CD8-positive, alpha-beta memory T cell (primary cell): ENCODE measurements around the gene ALOX12. TPM values are rescaled to one million over a fixed set of nuclear protein-coding genes. Genes with fewer than 3 reads are reported as not detected.
A peak's percentile ranks its signal among the peaks of the same experiment; 100 is the strongest.

Source experiments
- CTCF ChIA-PET: fragments of 350-600 bp; sonication (Branson Sonifier 250); formaldehyde crosslinking; loops from one replicate; lab custom pipeline; 2021; ENCODE audit warnings: antibody characterized with exemption; lab: Charles Lee
- POLR2A ChIA-PET: fragments of 350-600 bp; sonication (Branson Sonifier 250); formaldehyde crosslinking; loops from one replicate; lab custom pipeline; 2021; ENCODE audit warnings: antibody characterized with exemption; lab: Charles Lee
- DNase-seq, 5 donors: peaks; one replicate each; pipeline versions ENCODE4 v3.0.0 to v3.0.0-alpha.2; 2020 to 2022; ENCODE audit warnings: mixed read lengths in 1 of 5
- H3K27ac ChIP-seq: one replicate; pipeline ENCODE4 v1.7.0; 2013; ENCODE audit warnings: low read depth, mild to moderate bottlenecking, low read length, moderate library complexity
- H3K27me3 ChIP-seq: 2 replicates; pipeline ENCODE4 v1.7.0; 2013; ENCODE audit warnings: low read length, mild to moderate bottlenecking; ENCODE audit not compliant: insufficient read depth, poor library complexity, severe bottlenecking
- H3K36me3 ChIP-seq: 2 replicates; pipeline ENCODE4 v1.7.0; 2013; ENCODE audit warnings: mild to moderate bottlenecking, low read length, moderate library complexity; ENCODE audit not compliant: insufficient read depth
- H3K4me1 ChIP-seq: 2 replicates; pipeline ENCODE4 v1.7.0; 2013; ENCODE audit warnings: mild to moderate bottlenecking, low read length, moderate library complexity; ENCODE audit not compliant: insufficient read depth
- H3K4me3 ChIP-seq: 2 replicates; pipeline ENCODE4 v1.7.0; 2013; ENCODE audit warnings: mild to moderate bottlenecking, low read length
- H3K9me3 ChIP-seq: 2 replicates; pipeline ENCODE4 v1.7.0; 2013; ENCODE audit warnings: mild to moderate bottlenecking, low read length
- H3K27ac Mint-ChIP-seq, 8 donors: one replicate each; pipeline ENCODE4 v1.8.0; 2020 to 2021; ENCODE audit warnings: mixed read lengths in 8 of 8, mild to moderate bottlenecking in 6 of 8, inconsistent platforms in 3 of 8, moderate library complexity in 3 of 8
- H3K27me3 Mint-ChIP-seq, 2 donors: one replicate each; pipeline ENCODE4 v1.8.0; 2020 to 2021; ENCODE audit warnings: mixed read lengths in 2 of 2, mild to moderate bottlenecking in 1 of 2, moderate library complexity in 1 of 2
- H3K36me3 Mint-ChIP-seq, 3 donors: one replicate each; pipeline ENCODE4 v1.8.0; 2020 to 2021; ENCODE audit warnings: mixed read lengths in 3 of 3, inconsistent platforms in 1 of 3, mild to moderate bottlenecking in 1 of 3
- H3K4me1 Mint-ChIP-seq, 3 donors: one replicate each; pipeline ENCODE4 v1.8.0; 2020 to 2021; ENCODE audit warnings: mixed read lengths in 3 of 3, inconsistent platforms in 1 of 3, mild to moderate bottlenecking in 1 of 3
- H3K4me3 Mint-ChIP-seq, 7 donors: one replicate each; pipeline ENCODE4 v1.8.0; 2020 to 2021; ENCODE audit warnings: mixed read lengths in 7 of 7, mild to moderate bottlenecking in 6 of 7, moderate library complexity in 4 of 7, inconsistent platforms in 2 of 7
- H3K9me3 Mint-ChIP-seq, 5 donors: one replicate each; pipeline ENCODE4 v1.8.0; 2020 to 2022; ENCODE audit warnings: mixed read lengths in 5 of 5, mild to moderate bottlenecking in 3 of 5, moderate library complexity in 2 of 5, inconsistent platforms in 1 of 5
- polyA plus RNA-seq: library from polyadenylated mRNA; unstranded; fragments of 300-500 nt; fragmentation: Illumina TruSeq; gene quantifications from one replicate; pipeline ENCODE4 v1.2.3, GENCODE V29; 2021
- total RNA-seq, 2 experiments: library from RNA; stranded (reverse); gene quantifications; one replicate each; pipeline ENCODE4 v1.2.3, GENCODE V29; 2021

Gene ALOX12
- total and polyA plus RNA-seq, 3 experiments from 2014 or later: 0.47 TPM; not detected in 2

- H3K27me3 ChIP-seq: no peaks in the 10 kb centered on the region
- no peaks in the 10 kb centered on the region for H3K9me3 ChIP-seq
- peak overlapping the region; percentile 24 for H3K27ac ChIP-seq
- H3K36me3 Mint-ChIP-seq: peaks cover 0 to 15% (median 0%) of the 10 kb centered on the region in 3 donors
- H3K4me3 Mint-ChIP-seq: no peak overlapping the region
- peak overlapping the region in 3 of 8 donors; percentile 0 to 89 (median 24) for H3K27ac Mint-ChIP-seq
- ChIA-PET CTCF (interaction anchor here (1.0 to 4.8 kb wide), 7 partner anchors 16 to 110 kb away, joined by 3 to 51 read pairs (median 17); no protein-coding TSS in a partner anchor), POLR2A (no interaction called here)
- peaks cover 56 to 75% (median 60%) of the 10 kb centered on the region in 3 donors for H3K4me1 Mint-ChIP-seq
- no peaks in the 10 kb centered on the region for H3K36me3 ChIP-seq
- no peaks in the 10 kb centered on the region for H3K9me3 Mint-ChIP-seq
- peaks cover 52% of the 10 kb centered on the region for H3K4me1 ChIP-seq
- peaks cover 0 to 5% of the 10 kb centered on the region in 2 donors for H3K27me3 Mint-ChIP-seq
- H3K4me3 ChIP-seq: no peak overlapping the region
- no peak for DNase-seq
Observed at GRCh38 chr17:7019839-7020519, 24.1 kb downstream of the ALOX12 start.

- Histone ChIP-seq H3K4me1 (peaks cover 44% of the 10 kb centered on the region), H3K4me3 (no peak overlapping the region), H3K9me3 (no peaks in the 10 kb centered on the region), H3K27me3 (no peaks in the 10 kb centered on the region), H3K27ac (no peak overlapping the region), H3K36me3 (no peaks in the 10 kb centered on the region)
- H3K4me3 Mint-ChIP-seq: peak overlapping the region in 6 of 7 donors; percentile 5 to 50 (median 26)
- H3K4me1 Mint-ChIP-seq: peaks cover 49 to 64% (median 51%) of the 10 kb centered on the region in 3 donors
- no peak for DNase-seq
- peaks cover 0 to 11% (median 0%) of the 10 kb centered on the region in 3 donors for H3K36me3 Mint-ChIP-seq
- CTCF ChIA-PET: interaction anchor here (0.8 to 4.3 kb wide), 20 partner anchors 9 to 178 kb away, joined by 3 to 51 read pairs (median 6); partner anchors contain the start of genes RNASEK and SLC16A13
- H3K27ac Mint-ChIP-seq: peak overlapping the region in 7 of 8 donors; percentile 19 to 95 (median 81)
- no peaks in the 10 kb centered on the region for H3K9me3 Mint-ChIP-seq
- POLR2A ChIA-PET: interaction anchor here (0.6 to 2.2 kb wide), 4 partner anchors 14 to 111 kb away, joined by 3 to 17 read pairs (median 6); partner anchors contain the start of gene SLC16A13
- peaks cover 0 to 5% of the 10 kb centered on the region in 2 donors for H3K27me3 Mint-ChIP-seq
Observed at GRCh38 chr17:7020894-7021664, 25.2 kb downstream of the ALOX12 start.

- no peaks in the 10 kb centered on the region for H3K9me3 Mint-ChIP-seq
- Histone ChIP-seq H3K4me1 (peaks cover 33% of the 10 kb centered on the region), H3K27ac (no peak overlapping the region), H3K27me3 (no peaks in the 10 kb centered on the region), H3K9me3 (no peaks in the 10 kb centered on the region), H3K36me3 (no peaks in the 10 kb centered on the region), H3K4me3 (peak overlapping the region; percentile 42)
- H3K27ac Mint-ChIP-seq: peak overlapping the region; percentile 19 to 95 (median 88)
- DNase-seq: peak; percentile 71 to 81 (median 74)
- ChIA-PET CTCF (interaction anchor here (0.8 to 4.3 kb wide), 20 partner anchors 9 to 179 kb away, joined by 3 to 51 read pairs (median 6); partner anchors contain the start of genes RNASEK and SLC16A13), POLR2A (interaction anchor here (0.6 to 2.2 kb wide), 4 partner anchors 13 to 111 kb away, joined by 3 to 17 read pairs (median 6); partner anchors contain the start of gene SLC16A13)
- H3K4me3 Mint-ChIP-seq: peak overlapping the region; percentile 37 to 75 (median 57)
- H3K36me3 Mint-ChIP-seq: peaks cover 0 to 6% (median 0%) of the 10 kb centered on the region in 3 donors
- H3K4me1 Mint-ChIP-seq: peaks cover 45 to 53% (median 47%) of the 10 kb centered on the region in 3 donors
- peaks cover 0 to 5% of the 10 kb centered on the region in 2 donors for H3K27me3 Mint-ChIP-seq
Observed at GRCh38 chr17:7021993-7022778, 26.3 kb downstream of the ALOX12 start.

GRCh38 chr17:7022781-7023571 is 27.1 kb downstream of the ALOX12 start, which contains the start of gene BCL6B:
BCL6B (plus strand) TSS chr17:7023050; CDS start chr17:7023672, 622 bp downstream.
- Mint-ChIP-seq H3K4me3 (peak within 1 kb of the TSS; percentile 67 to 90 (median 73)), H3K9me3 (no peaks in the 10 kb centered on the region), H3K27ac (peak within 1 kb of the TSS; percentile 75 to 96 (median 89)), H3K27me3 (peaks cover 0 to 5% of the 10 kb centered on the region in 2 donors), H3K4me1 (peaks cover 37 to 45% (median 39%) of the 10 kb centered on the region in 3 donors), H3K36me3 (no peaks in the 10 kb centered on the region)
- CTCF ChIA-PET: interaction anchor here (0.8 to 4.3 kb wide), 7 partner anchors 13 to 121 kb away, joined by 3 to 51 read pairs (median 12); partner anchors contain the start of gene SLC16A13
- Histone ChIP-seq H3K36me3 (no peaks in the 10 kb centered on the region), H3K9me3 (no peaks in the 10 kb centered on the region), H3K4me1 (peaks cover 25% of the 10 kb centered on the region), H3K4me3 (peak within 1 kb of the TSS; percentile 45), H3K27ac (peak within 1 kb of the TSS; percentile 43), H3K27me3 (no peaks in the 10 kb centered on the region)
- DNase-seq: no peak
- POLR2A ChIA-PET: interaction anchor here (1.0 to 2.8 kb wide), 5 partner anchors 8 to 22 kb away, joined by 7 to 17 read pairs (median 8); partner anchors contain the start of gene SLC16A13

- peaks cover 0 to 5% of the 10 kb centered on the region in 2 donors for H3K27me3 Mint-ChIP-seq
- no peaks in the 10 kb centered on the region for H3K27me3 ChIP-seq
- no peaks in the 10 kb centered on the region for H3K36me3 Mint-ChIP-seq
- ChIA-PET CTCF (interaction anchor here (0.6 to 4.3 kb wide), 5 partner anchors 12 to 180 kb away, joined by 3 to 51 read pairs (median 3); partner anchors contain the start of gene SLC16A13), POLR2A (interaction anchor here (0.8 to 2.8 kb wide), 5 partner anchors 9 to 28 kb away, joined by 5 to 12 read pairs (median 7); partner anchors contain the start of gene SLC16A13)
- H3K36me3 ChIP-seq: no peaks in the 10 kb centered on the region
- H3K4me1 ChIP-seq: peaks cover 26% of the 10 kb centered on the region
- peak overlapping the region; percentile 45 for H3K4me3 ChIP-seq
- no peaks in the 10 kb centered on the region for H3K9me3 ChIP-seq
- peak; percentile 89 to 97 (median 94) for DNase-seq
- H3K27ac Mint-ChIP-seq: peak overlapping the region; percentile 75 to 96 (median 89)
- peaks cover 33 to 39% (median 35%) of the 10 kb centered on the region in 3 donors for H3K4me1 Mint-ChIP-seq
- peak overlapping the region; percentile 67 to 90 (median 73) for H3K4me3 Mint-ChIP-seq
- peak overlapping the region; percentile 43 for H3K27ac ChIP-seq
- no peaks in the 10 kb centered on the region for H3K9me3 Mint-ChIP-seq
Observed at GRCh38 chr17:7023576-7024401, 27.9 kb downstream of the ALOX12 start.

- ChIA-PET CTCF (interaction anchor here (0.9 to 4.3 kb wide), 2 partner anchors 21 to 180 kb away, joined by 3 to 23 read pairs; no protein-coding TSS in a partner anchor), POLR2A (interaction anchor here (0.8 to 2.8 kb wide), 3 partner anchors 11 to 27 kb away, joined by 5 to 12 read pairs (median 7); partner anchors contain the start of gene SLC16A13)
- no peaks in the 10 kb centered on the region for H3K27me3 ChIP-seq
- H3K4me1 ChIP-seq: peaks cover 32% of the 10 kb centered on the region
- Mint-ChIP-seq H3K4me3 (peak overlapping the region in 1 of 7 donors; percentile 65), H3K9me3 (no peaks in the 10 kb centered on the region), H3K27me3 (peaks cover 0 to 5% of the 10 kb centered on the region in 2 donors), H3K27ac (peak overlapping the region in 5 of 8 donors; percentile 17 to 89 (median 34)), H3K4me1 (peaks cover 36 to 43% (median 39%) of the 10 kb centered on the region in 3 donors), H3K36me3 (no peaks in the 10 kb centered on the region)
- no peaks in the 10 kb centered on the region for H3K9me3 ChIP-seq
- no peak for DNase-seq
- H3K27ac ChIP-seq: no peak overlapping the region
- H3K4me3 ChIP-seq: no peak overlapping the region
- H3K36me3 ChIP-seq: no peaks in the 10 kb centered on the region
Observed at GRCh38 chr17:7024402-7024785, 28.5 kb downstream of the ALOX12 start.
